ENCODE data around the gene SPINK2. TPM values are rescaled to one million over a fixed set of nuclear protein-coding genes. Genes with fewer than 3 reads are reported as not detected.

The SPINK2 gene, protein sequence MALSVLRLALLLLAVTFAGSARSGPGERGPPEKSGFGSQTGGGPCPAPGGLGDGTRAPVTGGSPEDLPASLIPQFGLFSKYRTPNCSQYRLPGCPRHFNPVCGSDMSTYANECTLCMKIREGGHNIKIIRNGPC
- total RNA-seq (not detected), polyA plus RNA-seq (0.24 TPM)

DNA sequence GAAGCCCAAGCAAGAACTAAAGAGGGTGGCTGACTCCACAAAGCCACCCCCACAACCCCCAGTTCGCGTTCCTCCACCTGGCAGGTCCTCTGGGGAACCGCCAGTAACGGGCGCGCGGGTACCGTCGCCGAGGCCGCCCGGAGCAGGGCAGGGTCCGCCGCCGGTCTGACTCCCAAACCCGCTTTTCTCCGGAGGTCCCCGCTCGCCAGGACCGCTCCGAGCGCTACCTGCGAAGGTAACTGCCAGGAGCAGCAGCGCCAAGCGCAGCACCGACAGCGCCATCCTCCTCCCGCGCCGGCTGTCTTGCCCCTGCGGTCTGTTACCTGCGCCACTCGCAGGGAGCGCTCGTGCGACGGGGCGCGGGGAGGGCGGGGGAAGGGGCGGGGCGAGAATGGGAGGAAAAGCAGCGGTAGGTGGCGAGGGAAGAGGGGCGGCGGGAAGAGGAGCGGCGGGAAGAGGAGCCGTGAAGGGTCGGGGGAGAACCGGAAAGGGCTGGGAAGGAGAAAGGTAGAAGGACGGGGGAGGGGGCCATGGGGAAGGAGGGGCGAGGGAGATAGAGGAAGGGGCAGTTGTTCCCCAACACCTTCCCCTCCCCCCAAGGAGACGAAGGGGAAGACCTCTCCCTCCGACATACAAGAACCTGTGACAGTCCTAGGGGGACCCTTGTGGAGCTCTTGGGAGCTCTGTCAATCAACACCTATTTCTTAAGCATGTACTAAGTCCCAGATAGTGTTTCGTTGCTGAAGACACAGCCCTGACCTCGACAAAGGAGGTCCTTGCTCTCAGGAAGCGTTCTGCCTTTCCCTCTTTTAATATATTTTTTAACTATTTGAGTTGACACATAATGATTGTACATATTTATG lies at the start of gene SPINK2:
TSS of gene SPINK2 (minus strand) at position 321 of the 863 bp plus-strand sequence. CDS start at position 282, 39 bp downstream.
- WGBS, result 3% methylated on average over 58 of the region's 58 CpGs
- no peak for DNase-seq (ENCODE audit: extremely low spot score)

DNA sequence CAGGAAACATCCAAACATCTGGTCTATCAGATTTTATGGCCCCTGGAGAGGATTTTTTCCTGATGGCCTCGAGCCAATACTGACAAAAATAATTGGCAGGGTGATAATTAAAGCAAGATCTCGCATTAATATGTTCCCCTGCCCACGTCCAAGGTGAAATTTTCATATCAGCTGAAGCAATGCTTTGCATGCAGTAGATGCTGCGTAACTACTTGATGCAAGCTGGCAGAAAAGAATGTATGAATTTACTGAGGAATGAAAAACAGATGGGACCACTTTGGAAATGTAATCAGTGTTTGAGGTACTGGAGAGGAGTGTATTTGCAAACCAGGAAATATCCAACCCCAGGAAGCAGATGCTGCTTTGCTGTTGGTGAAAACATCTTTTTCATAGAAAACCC lies 49.4 kb upstream of the SPINK2 start:
- 27% methylated on average over 4 of the region's 4 CpGs for WGBS
- Histone ChIP-seq H3K27ac (ENCODE audit: low read depth) (no peak overlapping the region), H3K4me1 (ENCODE audit: insufficient read depth) (no peaks in the 10 kb centered on the region), H3K36me3 (ENCODE audit: insufficient read depth) (no peaks in the 10 kb centered on the region), H3K4me3 (ENCODE audit: low read depth, low read length) (no peak overlapping the region)
- DNase-seq (ENCODE audit: extremely low spot score), result no peak

More for the DNA sequence above, at the start of gene SPINK2:
- H3K4me1 ChIP-seq (ENCODE audit: insufficient read depth), result no peaks in the 10 kb centered on the region
- H3K27ac ChIP-seq (ENCODE audit: low read depth), result no peak within 1 kb of the TSS
- peak within 1 kb of the TSS; percentile 44 for H3K4me3 ChIP-seq (ENCODE audit: low read depth, low read length)
- H3K36me3 ChIP-seq (ENCODE audit: insufficient read depth), result no peaks in the 10 kb centered on the region

DNA sequence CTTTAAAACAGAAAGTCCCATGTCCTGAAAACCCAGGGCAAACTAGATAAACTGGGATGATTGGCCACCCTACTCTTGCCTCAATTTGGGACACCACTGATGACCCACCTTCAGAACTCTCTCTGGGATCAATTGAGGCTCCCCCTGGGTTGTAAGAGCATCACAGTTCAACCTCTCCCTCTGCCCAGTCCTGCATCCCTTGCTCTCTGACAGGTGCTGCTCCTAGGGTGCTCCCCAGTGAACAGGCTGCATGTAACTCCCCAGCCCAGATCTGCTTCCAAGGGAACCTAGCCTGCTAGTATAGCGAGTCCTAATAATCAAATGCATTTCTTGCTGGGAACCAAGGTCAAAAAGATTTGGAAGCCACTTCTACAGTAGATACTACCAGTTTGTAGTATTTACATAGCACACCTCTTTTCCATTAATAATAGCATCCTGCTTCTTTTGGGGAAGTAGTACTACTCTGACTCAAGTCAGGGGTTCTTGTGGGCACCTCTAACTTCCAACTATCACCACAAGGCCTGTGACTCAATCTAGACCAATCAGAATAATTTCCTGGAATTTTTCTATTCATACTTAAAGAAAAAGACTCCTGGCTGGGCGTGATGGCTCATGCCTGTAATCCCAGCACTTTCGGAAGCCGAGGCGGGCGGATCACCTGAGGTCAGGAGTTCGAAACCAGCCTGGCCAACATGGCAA lies 42.1 kb upstream of the SPINK2 start:
- DNase-seq (ENCODE audit: extremely low spot score), result no peak
- 95% methylated on average over 7 of the region's 7 CpGs for WGBS
- H3K4me3 ChIP-seq (ENCODE audit: low read depth, low read length), result no peak overlapping the region
- no peaks in the 10 kb centered on the region for H3K36me3 ChIP-seq (ENCODE audit: insufficient read depth)
- H3K4me1 ChIP-seq (ENCODE audit: insufficient read depth), result no peaks in the 10 kb centered on the region
- H3K27ac ChIP-seq (ENCODE audit: low read depth), result no peak overlapping the region

DNA sequence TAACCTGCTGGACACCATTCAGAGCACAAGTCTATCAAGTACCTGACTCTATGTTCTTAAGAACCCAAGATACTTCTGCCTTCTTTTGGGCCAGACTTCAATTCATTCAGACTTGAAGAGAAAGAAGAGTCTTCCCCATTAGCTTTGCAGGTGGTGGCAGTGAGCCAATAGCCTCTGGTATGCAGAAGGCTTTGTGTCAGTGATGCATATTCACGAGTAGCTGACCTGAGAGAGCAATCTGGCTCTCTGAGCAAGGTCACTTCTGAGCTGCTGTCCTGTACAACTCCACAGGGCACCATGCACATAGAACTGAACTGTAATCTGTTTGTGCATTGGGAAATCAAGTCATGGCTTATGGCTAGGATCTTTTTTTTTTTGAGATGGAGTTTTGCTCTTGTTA lies 39.9 kb upstream of the SPINK2 start:
- no peak overlapping the region for H3K4me3 ChIP-seq (ENCODE audit: low read depth, low read length)
- H3K4me1 ChIP-seq (ENCODE audit: insufficient read depth), result no peaks in the 10 kb centered on the region
- no peak overlapping the region for H3K27ac ChIP-seq (ENCODE audit: low read depth)
- whole genome bisulfite sequencing, result 25% methylated on average over 1 of the region's 1 CpG
- H3K36me3 ChIP-seq (ENCODE audit: insufficient read depth), result no peaks in the 10 kb centered on the region
- DNase-seq (ENCODE audit: extremely low spot score), result no peak

DNA sequence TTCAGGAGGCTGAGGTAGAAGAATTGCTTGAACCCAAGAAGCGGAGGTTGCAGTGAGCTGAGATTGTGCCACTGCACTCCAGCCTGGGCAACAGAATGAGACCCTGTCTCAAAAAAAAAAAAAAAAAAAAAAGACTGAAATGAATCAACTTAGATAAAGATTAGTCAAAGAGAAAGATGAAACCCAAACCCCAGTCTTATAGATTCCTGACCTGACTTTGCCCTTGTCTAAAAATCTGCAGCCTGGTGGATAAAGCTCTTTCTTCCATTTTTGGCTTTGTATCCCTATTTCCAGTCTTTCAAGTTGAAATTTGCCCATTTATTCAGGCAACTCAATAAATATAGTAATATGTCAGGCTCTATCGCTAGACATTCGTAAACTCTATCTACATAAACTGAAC lies 39.3 kb upstream of the SPINK2 start:
- Histone ChIP-seq H3K4me3 (ENCODE audit: low read depth, low read length) (no peak overlapping the region), H3K27ac (ENCODE audit: low read depth) (no peak overlapping the region), H3K36me3 (ENCODE audit: insufficient read depth) (no peaks in the 10 kb centered on the region), H3K4me1 (ENCODE audit: insufficient read depth) (no peaks in the 10 kb centered on the region)
- WGBS, result 76% methylated on average over 3 of the region's 3 CpGs
- no peak for DNase-seq (ENCODE audit: extremely low spot score)

DNA sequence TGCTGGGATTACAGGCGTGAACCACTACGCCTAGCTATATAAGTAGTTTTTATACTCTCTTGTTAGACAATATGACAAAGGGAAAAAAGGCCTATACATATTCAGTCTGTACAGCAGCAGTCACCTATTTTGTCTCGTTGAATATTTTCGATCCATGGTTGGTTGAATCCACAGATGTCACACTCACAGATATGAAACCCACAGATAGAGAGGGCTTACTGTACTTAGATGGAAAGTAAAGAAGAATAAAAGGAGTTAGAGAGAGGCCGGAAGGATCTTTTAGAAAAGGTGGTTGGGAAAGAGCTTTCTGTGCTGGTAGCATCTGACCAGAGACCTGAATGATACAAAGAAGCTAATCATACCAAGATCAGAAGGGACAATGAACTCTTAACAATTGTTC lies 38.3 kb upstream of the SPINK2 start:
- Histone ChIP-seq H3K4me3 (ENCODE audit: low read depth, low read length) (no peak overlapping the region), H3K27ac (ENCODE audit: low read depth) (no peak overlapping the region), H3K4me1 (ENCODE audit: insufficient read depth) (no peaks in the 10 kb centered on the region), H3K36me3 (ENCODE audit: insufficient read depth) (no peaks in the 10 kb centered on the region)
- no peak for DNase-seq (ENCODE audit: extremely low spot score)
- WGBS, result 76% methylated on average over 5 of the region's 5 CpGs

DNA sequence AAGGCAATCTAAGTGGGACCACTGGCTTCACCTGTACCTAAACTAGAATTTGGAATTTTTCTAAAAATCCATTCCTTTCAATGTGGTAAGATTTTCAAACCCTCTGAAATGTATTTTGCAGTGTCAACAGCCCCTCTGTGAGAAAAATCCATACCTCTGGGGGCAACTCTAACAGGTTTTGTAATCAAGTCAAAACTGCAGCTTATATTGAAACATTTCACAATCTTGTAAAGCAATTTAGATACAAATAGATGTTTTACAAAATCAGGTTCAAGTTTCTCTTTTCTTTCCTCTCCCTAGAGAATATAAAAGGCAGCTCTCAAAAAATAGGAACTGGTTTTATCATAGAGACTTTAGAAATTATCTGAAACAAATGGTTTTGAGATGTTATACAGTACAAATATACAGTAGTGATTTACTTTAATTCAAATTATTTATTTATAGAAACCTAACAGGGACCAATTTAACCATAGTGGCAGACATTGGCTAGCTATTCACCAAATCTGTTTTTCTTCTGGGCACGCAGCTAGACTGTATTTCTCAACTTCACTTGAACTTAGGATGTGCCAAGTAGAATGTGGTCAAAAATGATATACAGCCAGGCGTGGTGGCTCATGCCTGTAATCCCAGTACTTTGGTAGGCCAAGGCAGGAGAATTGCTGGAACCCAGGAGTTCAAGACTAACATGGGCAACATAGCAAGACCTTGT lies 36.3 kb upstream of the SPINK2 start:
- Histone ChIP-seq H3K27ac (ENCODE audit: low read depth) (no peak overlapping the region), H3K4me1 (ENCODE audit: insufficient read depth) (no peaks in the 10 kb centered on the region), H3K4me3 (ENCODE audit: low read depth, low read length) (no peak overlapping the region), H3K36me3 (ENCODE audit: insufficient read depth) (no peaks in the 10 kb centered on the region)
- WGBS, result 77% methylated on average over 2 of the region's 2 CpGs
- no peak for DNase-seq (ENCODE audit: extremely low spot score)

DNA sequence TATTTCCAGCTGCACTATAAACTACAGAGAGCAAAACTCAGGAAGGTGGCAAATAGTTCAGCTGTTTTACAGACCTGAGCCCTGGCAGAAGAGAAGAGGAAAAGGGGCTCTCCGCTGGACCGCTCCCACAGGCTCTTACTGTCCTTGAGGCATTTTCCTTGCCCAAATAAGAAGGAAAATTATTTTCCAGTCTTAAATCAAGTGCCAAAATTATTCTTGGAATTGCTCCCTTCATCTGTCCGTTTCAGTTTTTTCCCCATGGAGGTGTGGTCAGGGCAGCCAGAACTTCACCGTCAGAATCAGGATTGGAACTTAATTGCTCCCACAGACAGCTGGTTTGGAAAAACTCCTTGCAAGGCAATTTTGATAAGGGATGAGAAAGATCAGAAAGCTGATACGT lies 35.2 kb upstream of the SPINK2 start:
- no peaks in the 10 kb centered on the region for H3K36me3 ChIP-seq (ENCODE audit: insufficient read depth)
- H3K4me3 ChIP-seq (ENCODE audit: low read depth, low read length), result no peak overlapping the region
- H3K4me1 ChIP-seq (ENCODE audit: insufficient read depth), result no peaks in the 10 kb centered on the region
- 48% methylated on average over 5 of the region's 5 CpGs for WGBS
- no peak for DNase-seq (ENCODE audit: extremely low spot score)
- no peak overlapping the region for H3K27ac ChIP-seq (ENCODE audit: low read depth)

DNA sequence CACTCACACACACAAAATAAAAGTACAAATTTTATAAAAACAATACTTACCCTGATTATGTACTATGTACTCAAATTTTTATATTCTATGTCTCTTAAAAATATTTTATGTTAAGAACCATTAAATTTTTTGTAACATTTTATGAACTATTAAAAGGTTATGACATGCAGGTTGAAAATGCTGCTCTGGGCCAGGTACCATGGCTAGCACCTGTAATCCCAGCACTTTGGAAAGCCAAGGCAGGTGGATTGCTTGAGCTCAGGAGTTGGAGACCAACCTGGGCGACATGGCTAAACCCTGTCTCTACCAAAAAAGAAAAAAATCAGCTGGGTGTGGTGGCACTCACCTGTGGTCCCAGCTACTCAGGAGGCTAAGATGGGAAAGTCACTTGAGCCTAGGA lies 29.4 kb upstream of the SPINK2 start:
- Histone ChIP-seq H3K4me1 (ENCODE audit: insufficient read depth) (no peaks in the 10 kb centered on the region), H3K27ac (ENCODE audit: low read depth) (no peak overlapping the region), H3K36me3 (ENCODE audit: insufficient read depth) (no peaks in the 10 kb centered on the region), H3K4me3 (ENCODE audit: low read depth, low read length) (no peak overlapping the region)
- DNase-seq (ENCODE audit: extremely low spot score), result no peak
- 40% methylated on average over 1 of the region's 1 CpG for WGBS

DNA sequence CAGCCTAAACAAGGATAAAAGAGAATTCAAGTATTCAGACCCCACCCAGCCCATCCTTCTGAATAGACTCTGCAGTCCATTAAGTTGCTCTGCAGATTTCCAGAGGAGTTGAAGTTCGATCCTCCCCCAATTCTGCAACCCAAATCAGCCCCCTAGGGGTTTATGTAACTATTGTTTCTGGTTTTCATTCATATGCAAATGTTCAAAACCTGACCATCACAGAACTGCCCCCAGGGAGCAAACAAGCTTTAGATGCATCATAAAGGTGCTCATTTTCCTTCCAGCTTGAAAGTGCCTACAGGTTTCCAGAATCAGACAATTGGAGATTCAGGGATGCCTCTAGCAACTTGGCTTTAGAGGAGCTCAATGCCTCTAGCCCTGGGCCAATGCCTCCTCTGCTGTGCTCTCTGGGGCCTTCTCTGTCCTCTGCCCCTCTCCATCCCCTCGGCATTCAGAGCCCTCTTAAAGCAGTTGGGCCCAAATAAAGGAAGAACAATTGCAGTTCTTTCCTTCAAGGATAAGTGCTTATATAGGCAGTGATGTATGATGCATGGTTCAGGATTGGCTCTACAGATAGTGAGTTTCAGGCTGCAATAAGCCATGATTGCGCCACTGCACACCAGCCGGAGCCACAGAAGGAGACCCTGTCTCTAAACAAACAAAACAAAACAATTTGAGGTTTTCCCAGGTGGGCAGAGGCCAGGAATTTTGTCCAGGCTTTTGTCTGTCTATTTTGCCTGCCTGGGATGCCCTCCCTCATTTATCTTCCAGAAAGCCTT lies 23.5 kb upstream of the SPINK2 start:
- no peak overlapping the region for H3K4me3 ChIP-seq (ENCODE audit: low read depth, low read length)
- H3K27ac ChIP-seq (ENCODE audit: low read depth), result no peak overlapping the region
- no peak for DNase-seq (ENCODE audit: extremely low spot score)
- 87% methylated on average over 4 of the region's 4 CpGs for WGBS
- H3K4me1 ChIP-seq (ENCODE audit: insufficient read depth), result no peaks in the 10 kb centered on the region
- H3K36me3 ChIP-seq (ENCODE audit: insufficient read depth), result no peaks in the 10 kb centered on the region

DNA sequence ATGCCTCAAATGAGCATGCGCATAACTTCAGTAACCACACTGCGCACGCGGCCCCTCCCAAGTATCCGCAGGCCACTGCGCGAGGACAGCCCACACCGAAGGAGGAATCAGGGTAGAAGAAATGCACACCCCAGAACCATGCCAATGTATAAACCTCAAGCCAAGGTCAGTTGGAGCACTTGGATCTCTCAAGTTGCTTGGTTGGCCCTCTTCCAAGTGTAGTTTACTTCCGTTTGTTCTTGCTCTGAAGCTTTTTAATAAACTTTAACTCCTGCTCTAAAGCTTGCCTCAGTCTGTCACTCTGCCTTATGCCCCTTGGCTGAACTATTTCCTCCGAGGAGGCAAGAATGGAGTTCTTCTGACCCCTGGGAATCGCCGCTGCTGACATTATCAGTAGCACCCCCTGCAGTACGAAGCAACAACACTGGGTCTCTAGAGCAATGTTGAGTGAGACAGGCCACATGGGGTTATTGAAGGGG lies 22.0 kb upstream of the SPINK2 start:
- H3K36me3 ChIP-seq (ENCODE audit: insufficient read depth), result no peaks in the 10 kb centered on the region
- no peaks in the 10 kb centered on the region for H3K4me1 ChIP-seq (ENCODE audit: insufficient read depth)
- H3K27ac ChIP-seq (ENCODE audit: low read depth), result no peak overlapping the region
- 48% methylated on average over 13 of the region's 13 CpGs for WGBS
- H3K4me3 ChIP-seq (ENCODE audit: low read depth, low read length), result no peak overlapping the region
- no peak for DNase-seq (ENCODE audit: extremely low spot score)

DNA sequence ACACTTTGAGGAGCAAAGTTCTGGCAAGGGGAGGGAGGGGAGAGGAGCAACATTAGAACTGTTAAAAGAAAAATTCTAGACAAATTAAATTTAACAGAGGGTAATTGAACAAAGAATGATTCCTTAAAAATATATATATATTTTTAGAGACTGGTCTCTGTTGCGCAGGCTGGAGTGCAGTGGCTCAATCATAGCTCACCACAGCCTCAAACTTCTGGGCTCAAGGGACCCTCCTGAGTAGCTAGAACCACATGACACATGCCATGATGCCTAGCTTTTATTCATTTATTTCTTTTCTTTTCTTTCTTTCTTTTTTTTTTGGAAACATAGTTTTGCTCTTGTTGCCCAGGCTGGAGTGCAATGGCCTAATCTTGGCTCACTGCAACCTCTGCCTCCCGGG lies 19.1 kb upstream of the SPINK2 start:
- Histone ChIP-seq H3K27ac (ENCODE audit: low read depth) (no peak overlapping the region), H3K36me3 (ENCODE audit: insufficient read depth) (no peaks in the 10 kb centered on the region), H3K4me1 (ENCODE audit: insufficient read depth) (no peaks in the 10 kb centered on the region), H3K4me3 (ENCODE audit: low read depth, low read length) (no peak overlapping the region)
- DNase-seq (ENCODE audit: extremely low spot score), result no peak
- 90% methylated on average over 2 of the region's 2 CpGs for WGBS

Data from urinary bladder (tissue), 4 donors.